NCI-H146 treated with DMSO at 0.1 percent for 48 hours (cell line): ENCODE measurements around the gene ZNF557.
A peak's percentile ranks its signal among the peaks of the same experiment; 100 is the strongest.

Experiments
- DNase-seq: peaks from one replicate; lab custom pipeline; 2025; ENCODE audit not compliant: unreplicated experiment; lab: John Stamatoyannopoulos, UW

Gene ZNF557

GRCh38 chr19:7074705-7075282 lies 5.3 kb downstream of the ZNF557 start:
- DNase-seq, result no peak

GRCh38 chr19:7076151-7076550 lies 6.6 kb downstream of the ZNF557 start:
- DNase-seq, result no peak

- no peak for DNase-seq
Measured at GRCh38 chr19:7078008-7078407, 8.5 kb downstream of the ZNF557 start.

- no peak for DNase-seq
Measured at GRCh38 chr19:7083076-7083956, 13.8 kb downstream of the ZNF557 start.

- DNase-seq, result no peak
Measured at GRCh38 chr19:7088999-7089398, 19.5 kb downstream of the ZNF557 start.

- DNase-seq, result no peak
Measured at GRCh38 chr19:7098096-7098495, 28.6 kb downstream of the ZNF557 start.

- DNase-seq, result peak; percentile 82
Measured at GRCh38 chr19:7098701-7099596, 29.4 kb downstream of the ZNF557 start.

GRCh38 chr19:7099597-7099921 lies 30.1 kb downstream of the ZNF557 start:
- DNase-seq, result no peak

- DNase-seq, result no peak
Measured at GRCh38 chr19:7101498-7102253, 32.2 kb downstream of the ZNF557 start.

GRCh38 chr19:7104747-7105447 lies 35.4 kb downstream of the ZNF557 start:
- no peak for DNase-seq

GRCh38 chr19:7106711-7107657 lies 37.5 kb downstream of the ZNF557 start:
- no peak for DNase-seq

- no peak for DNase-seq
Measured at GRCh38 chr19:7109678-7110289, 40.3 kb downstream of the ZNF557 start.

GRCh38 chr19:7112675-7113074 lies 43.2 kb downstream of the ZNF557 start:
- DNase-seq, result no peak

- DNase-seq, result no peak
Measured at GRCh38 chr19:7113233-7113632, 43.7 kb downstream of the ZNF557 start.

GRCh38 chr19:7115721-7116120 lies 46.2 kb downstream of the ZNF557 start:
- DNase-seq, result no peak

GRCh38 chr19:7117248-7117647 lies 47.7 kb downstream of the ZNF557 start:
- no peak for DNase-seq

- no peak for DNase-seq
Measured at GRCh38 chr19:7119582-7119981, 50.1 kb downstream of the ZNF557 start.

GRCh38 chr19:7120499-7120898 lies 51.0 kb downstream of the ZNF557 start:
- no peak for DNase-seq

GRCh38 chr19:7122701-7123100 lies 53.2 kb downstream of the ZNF557 start:
- DNase-seq, result no peak
